ENCODE results near the gene EEPD1. TPM values are rescaled to one million over a fixed set of nuclear protein-coding genes. Genes with fewer than 3 reads are reported as not detected.
A peak's percentile ranks its signal among the peaks of the same experiment; 100 is the strongest.
"Not testable (repeated sequence)": the region's sequence is repeated elsewhere in the genome, so short reads cannot be mapped to it uniquely, and the experiment has no call there.

EEPD1 gene
- total RNA-seq, 1 donor from 2014 or later: 27.8 TPM

DNA sequence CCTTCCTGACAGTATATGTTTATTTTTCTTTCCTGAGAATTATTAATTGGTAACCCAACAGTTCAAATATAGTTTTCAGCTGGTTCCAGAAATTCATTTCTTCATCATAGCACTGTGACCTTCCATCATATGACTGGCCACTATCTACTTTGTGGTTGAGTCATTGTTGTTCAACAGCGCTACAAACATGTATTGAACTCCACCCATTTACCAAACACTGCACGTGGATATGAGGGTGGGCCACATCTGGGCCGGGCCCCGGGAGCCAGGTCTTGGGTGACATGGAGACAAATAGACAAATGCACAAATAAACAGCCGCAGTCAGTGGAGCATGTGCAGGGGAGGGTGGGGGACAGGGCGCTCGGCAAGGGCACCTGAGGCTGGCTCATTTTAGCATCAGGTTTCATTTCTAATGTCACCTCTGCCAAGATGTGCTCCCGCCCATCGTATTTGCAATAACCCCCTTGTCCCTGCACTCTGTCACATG is 24.0 kb upstream of the EEPD1 start:
- no peak for DNase-seq

- DNase-seq: no peak
Observed at GRCh38 chr7:36130236-36130945, 22.7 kb upstream of the EEPD1 start.

DNA sequence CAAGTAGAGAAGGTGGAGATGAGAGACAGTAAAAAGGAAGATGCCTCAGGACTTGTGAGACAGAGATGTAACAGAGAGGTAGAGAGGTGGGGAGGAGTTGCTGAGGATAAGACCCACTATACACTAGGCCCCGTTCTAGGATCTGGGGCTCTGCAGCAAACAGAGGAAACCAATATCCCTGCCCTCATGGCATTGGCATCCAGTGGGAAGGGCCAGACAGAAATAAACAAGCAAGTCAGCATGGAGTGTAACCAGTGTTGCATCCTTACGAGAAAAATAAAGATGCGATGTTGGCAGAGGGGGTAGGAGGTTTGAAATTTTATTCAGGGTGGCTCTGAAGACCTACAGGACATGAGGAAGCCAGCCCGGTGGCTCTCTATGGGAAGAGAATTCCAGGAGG is 22.0 kb upstream of the EEPD1 start:
- no peak for DNase-seq

DNA sequence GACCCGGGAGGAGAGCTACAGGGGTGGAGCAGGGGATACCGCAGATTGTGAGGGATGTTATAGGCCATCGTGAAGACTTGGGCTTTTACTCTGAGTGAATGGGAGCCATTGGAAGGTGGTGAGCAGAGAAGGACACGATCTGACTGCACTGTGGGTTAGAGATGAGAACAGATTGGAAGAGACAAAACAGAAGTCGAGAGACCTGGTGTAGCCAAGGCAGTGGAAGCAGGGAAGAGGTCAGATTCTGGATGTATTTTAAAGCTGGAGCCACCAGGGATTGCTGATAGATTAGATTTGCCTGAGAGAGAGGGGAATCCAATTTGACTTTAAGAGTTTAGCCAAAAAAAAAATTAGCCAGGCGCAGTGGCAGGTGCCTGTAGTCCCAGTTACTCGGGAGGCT is 21.6 kb upstream of the EEPD1 start:
- DNase-seq: no peak

- DNase-seq: no peak
Observed at GRCh38 chr7:36132012-36132411, 21.0 kb upstream of the EEPD1 start.

DNA sequence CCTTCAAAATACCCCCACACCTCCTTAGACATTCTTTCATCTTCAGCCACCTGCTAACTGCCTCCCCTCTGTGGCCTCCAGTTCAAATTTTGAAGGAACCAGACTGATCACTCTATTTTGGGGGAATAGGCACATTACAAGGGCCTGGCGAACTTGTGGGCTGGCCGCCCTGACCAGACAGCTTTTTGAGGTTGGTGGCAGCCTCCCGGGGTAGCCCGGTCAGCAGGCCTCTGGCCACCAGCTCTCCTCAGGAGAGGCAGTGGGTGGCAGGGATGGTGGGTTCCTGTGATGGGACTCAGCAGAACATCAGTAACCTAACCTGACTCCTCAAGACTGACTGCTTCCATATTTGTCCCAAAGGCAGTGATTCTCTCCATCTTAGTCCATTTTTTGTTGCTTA is 17.4 kb upstream of the EEPD1 start:
- DNase-seq: no peak

DNA sequence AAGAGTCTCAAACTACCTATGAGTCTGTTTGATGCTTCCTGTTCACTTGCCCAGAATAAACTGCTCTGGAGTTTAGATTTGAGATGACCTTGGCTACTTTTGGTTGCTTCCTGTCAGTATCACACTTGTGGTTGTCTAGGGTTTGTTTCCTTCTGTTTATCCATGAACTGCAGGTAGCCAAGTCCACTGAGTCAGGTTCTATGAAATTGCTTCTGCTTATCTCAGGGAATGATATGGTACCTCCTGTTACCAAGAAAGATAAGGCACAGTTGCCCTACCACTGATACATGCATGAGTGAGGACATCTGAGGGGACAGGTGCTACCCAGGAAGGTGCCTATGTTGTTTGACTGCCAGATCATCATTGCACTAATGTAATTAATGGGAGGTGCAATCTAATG is 15.8 kb upstream of the EEPD1 start:
- no peak for DNase-seq

GRCh38 chr7:36137754-36138153 is 15.3 kb upstream of the EEPD1 start:
- DNase-seq: no peak

- DNase-seq: no peak
Observed at GRCh38 chr7:36138209-36138608, 14.8 kb upstream of the EEPD1 start.

DNA sequence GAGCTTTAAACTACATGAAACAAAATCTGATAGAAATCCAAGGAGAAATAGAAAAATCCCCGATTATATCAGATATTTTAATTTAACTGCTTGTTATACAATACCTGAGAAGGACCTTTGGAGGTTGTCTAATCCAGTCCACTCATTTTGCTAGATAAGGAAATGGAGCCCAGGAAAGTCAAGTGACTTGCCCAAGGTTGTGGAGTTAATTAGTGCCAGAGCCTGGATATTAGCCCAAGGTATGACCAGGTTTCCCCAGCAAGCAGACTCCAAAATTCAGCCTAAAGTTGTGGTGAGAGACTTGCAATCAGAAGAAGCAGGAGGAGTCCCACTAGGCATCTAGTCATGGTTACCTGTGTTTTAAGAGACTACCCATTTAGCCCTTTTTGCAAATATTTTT is 11.7 kb upstream of the EEPD1 start:
- DNase-seq: no peak

DNA sequence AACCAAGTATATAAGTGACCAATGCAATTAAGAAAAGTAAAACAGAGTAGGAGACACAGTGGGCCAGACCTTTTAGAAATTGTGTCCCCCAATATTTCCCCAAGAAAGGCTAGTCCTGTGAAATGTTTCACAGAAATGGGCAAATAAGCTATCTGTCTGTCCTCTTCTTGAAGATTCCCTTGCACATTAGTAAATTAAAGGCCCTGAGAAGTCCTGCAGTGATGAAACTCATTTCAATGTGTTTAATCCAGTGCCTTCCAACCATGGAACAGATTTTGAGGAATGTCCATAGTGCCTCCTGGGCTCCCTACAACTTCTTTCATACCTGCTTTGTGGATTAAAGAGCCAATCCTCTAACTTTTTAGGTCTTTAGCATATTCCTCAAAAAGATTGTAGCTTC is 11.2 kb upstream of the EEPD1 start:
- no peak for DNase-seq

- no peak for DNase-seq
Observed at GRCh38 chr7:36144189-36144588, 8.9 kb upstream of the EEPD1 start.

DNA sequence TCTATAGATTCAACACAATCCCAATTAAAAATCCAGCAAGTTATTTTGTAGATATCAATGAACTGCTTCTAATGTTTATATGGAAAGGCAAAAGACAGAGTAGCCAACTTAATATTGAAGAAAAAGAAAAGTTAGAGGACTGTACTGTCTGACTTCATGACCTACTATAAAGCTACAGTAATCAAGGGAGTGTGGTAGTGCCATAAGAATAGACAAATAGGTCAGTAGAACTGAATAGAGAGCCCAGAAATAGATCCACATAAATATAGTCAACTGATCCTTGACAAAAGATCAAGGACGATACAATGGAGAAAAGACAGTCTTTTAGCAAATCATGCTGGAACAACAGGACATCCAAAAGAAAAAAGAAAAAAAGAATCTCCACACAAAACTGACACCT is 7.4 kb upstream of the EEPD1 start:
- no peak for DNase-seq

- DNase-seq: no peak
Observed at GRCh38 chr7:36147361-36147760, 5.7 kb upstream of the EEPD1 start.

DNA sequence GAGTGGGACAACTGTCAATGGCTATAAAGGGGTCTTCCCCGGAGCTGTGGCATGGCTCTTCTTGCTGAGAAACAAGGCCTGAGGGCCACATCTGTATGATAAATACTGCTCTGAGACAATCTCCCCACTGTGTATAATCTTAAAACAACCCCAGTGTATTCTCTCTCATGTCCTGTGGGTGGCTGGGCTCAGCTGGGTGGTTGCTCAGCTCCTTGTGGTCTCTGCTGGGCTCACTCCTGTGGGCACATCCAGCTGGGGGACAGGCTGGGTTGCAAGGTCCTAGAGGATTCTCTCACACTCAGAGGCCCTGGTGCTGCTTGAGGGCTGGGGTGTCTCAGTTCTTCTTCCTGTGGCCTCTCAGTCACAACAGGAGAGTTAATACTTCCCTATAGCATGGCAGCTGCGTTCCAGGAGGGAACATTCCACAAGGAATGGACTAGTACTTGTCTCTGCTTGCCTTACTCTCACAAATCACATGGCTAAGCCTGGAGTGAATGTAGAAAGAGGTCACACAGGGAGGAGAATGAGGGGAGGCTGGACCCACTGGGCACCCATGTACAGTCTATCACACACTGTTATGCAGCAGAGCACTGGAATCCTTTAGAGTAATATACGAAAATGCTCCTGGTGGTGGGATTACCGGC is 4.5 kb upstream of the EEPD1 start:
- no peak for DNase-seq

GRCh38 chr7:36149240-36149639 is 3.8 kb upstream of the EEPD1 start:
- DNase-seq: not testable (repeated sequence)

- DNase-seq: no peak
Observed at GRCh38 chr7:36149694-36150452, 3.2 kb upstream of the EEPD1 start.

- DNase-seq: no peak
Observed at GRCh38 chr7:36151921-36152755, 916 bp upstream of the EEPD1 start.

GRCh38 chr7:36153571-36154097 is 580 bp downstream of the EEPD1 start:
- no peak for DNase-seq

- DNase-seq: no peak
Observed at GRCh38 chr7:36154255-36155212, 1.5 kb downstream of the EEPD1 start.

GRCh38 chr7:36155811-36156361 is 2.8 kb downstream of the EEPD1 start:
- peak; percentile 18 for DNase-seq
